Stimulated activated CD4-positive, alpha-beta T cell treated with anti-CD3 and anti-CD28 coated beads, Interleukin-1b, Interleukin-23, amount 100 ng/mL, for 4 hours (primary cell): ENCODE data around the gene ST13.
"Not testable (repeated sequence)": the region's sequence is repeated elsewhere in the genome, so short reads cannot be mapped to it uniquely, and the experiment has no call there.

Experiments
- DNase-seq, 2 donors: peaks; one replicate each; pipeline ENCODE4 v3.0.0-alpha.2; 2020; ENCODE audit warnings: low read depth in 2 of 2

Gene ST13

GRCh38 chr22:40838486-40838885, 18.0 kb downstream of the ST13 start:
- no peak for DNase-seq

GRCh38 chr22:40834619-40835018, 21.8 kb downstream of the ST13 start:
- DNase-seq: no peak

GRCh38 chr22:40829131-40829530, 27.3 kb downstream of the ST13 start:
- DNase-seq: no peak

- no peak for DNase-seq
Observed at GRCh38 chr22:40826984-40827741, 29.3 kb downstream of the ST13 start.

- DNase-seq: not testable (repeated sequence)
Observed at GRCh38 chr22:40826292-40826691, 30.1 kb downstream of the ST13 start.

- no peak for DNase-seq
Observed at GRCh38 chr22:40823426-40823825, 33.0 kb downstream of the ST13 start.

- no peak for DNase-seq
Observed at GRCh38 chr22:40819599-40820140, 36.8 kb downstream of the ST13 start.

- DNase-seq: peak; percentile 81 to 83
Observed at GRCh38 chr22:40818747-40819598, 37.5 kb downstream of the ST13 start, which contains the start of gene SLC25A17. Gene SLC25A17, minus strand, starts transcription at chr22:40819346. Its CDS starts 98 bp downstream, at chr22:40819248.

- DNase-seq: no peak
Observed at GRCh38 chr22:40818192-40818746, 38.2 kb downstream of the ST13 start.

GRCh38 chr22:40817737-40818136, 38.7 kb downstream of the ST13 start:
- DNase-seq: no peak

GRCh38 chr22:40813912-40814315, 42.5 kb downstream of the ST13 start:
- no peak for DNase-seq

- no peak for DNase-seq
Observed at GRCh38 chr22:40808018-40808841, 48.2 kb downstream of the ST13 start.

- no peak for DNase-seq
Observed at GRCh38 chr22:40806711-40807110, 49.7 kb downstream of the ST13 start.

- no peak for DNase-seq
Observed at GRCh38 chr22:40805699-40806203, 50.7 kb downstream of the ST13 start.

- no peak for DNase-seq
Observed at GRCh38 chr22:40805239-40805638, 51.2 kb downstream of the ST13 start.

GRCh38 chr22:40803321-40803720, 53.1 kb downstream of the ST13 start:
- no peak for DNase-seq

- no peak for DNase-seq
Observed at GRCh38 chr22:40799008-40799407, 57.4 kb downstream of the ST13 start.

- DNase-seq: no peak
Observed at GRCh38 chr22:40797427-40797826, 59.0 kb downstream of the ST13 start.

- no peak for DNase-seq
Observed at GRCh38 chr22:40792451-40792850, 64.0 kb downstream of the ST13 start.

GRCh38 chr22:40791241-40791640, 65.2 kb downstream of the ST13 start:
- DNase-seq: no peak

- DNase-seq: no peak
Observed at GRCh38 chr22:40789131-40789530, 67.3 kb downstream of the ST13 start.
